ENCODE results near the gene SNX32.
"Not testable (repeated sequence)": the region's sequence is repeated elsewhere in the genome, so short reads cannot be mapped to it uniquely, and the experiment has no call there.

SNX32 gene

GRCh38 chr11:65842144-65842543 is 8.4 kb downstream of the SNX32 start:
- no peak for TF ChIP-seq CTCF (IDR thresholded peaks at IDR 0.05; ENCODE audit: insufficient read depth, missing control alignments)
- DNase-seq (ENCODE audit: insufficient read length, low spot score), result no peak
- no peak for FAIRE-seq

GRCh38 chr11:65843811-65844210 is 10.0 kb downstream of the SNX32 start:
- DNase-seq (ENCODE audit: insufficient read length, low spot score) (no peak), FAIRE-seq (no peak)
- TF ChIP-seq CTCF (IDR thresholded peaks at IDR 0.05; ENCODE audit: insufficient read depth, missing control alignments), result no peak

GRCh38 chr11:65844231-65844872 is 10.6 kb downstream of the SNX32 start:
- no peak for TF ChIP-seq CTCF (IDR thresholded peaks at IDR 0.05; ENCODE audit: insufficient read depth, missing control alignments)

DNA sequence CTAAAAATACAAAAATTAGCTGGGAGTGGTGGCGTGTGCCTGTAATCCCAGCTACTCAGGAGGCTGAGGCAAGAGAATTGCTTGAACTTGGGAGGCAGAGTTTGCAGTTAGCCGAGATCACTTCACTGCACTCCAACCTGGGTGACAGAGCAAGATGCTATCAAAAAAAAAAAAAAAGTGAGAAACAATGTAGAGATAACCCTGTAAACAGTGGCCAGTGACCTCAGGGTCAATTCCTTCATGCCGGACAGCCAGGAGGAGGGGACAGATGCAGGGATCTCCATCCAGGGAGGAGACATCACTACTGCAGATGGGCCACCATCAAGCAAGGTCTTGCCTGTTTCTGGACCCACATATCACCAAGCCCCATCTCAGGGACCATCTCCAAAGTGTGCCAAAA is 14.0 kb downstream of the SNX32 start:
- no peak for TF ChIP-seq CTCF (IDR thresholded peaks at IDR 0.05; ENCODE audit: insufficient read depth, missing control alignments)
- DNase-seq (ENCODE audit: insufficient read length, low spot score) (no peak), FAIRE-seq (no peak)

More at GRCh38 chr11:65844231-65844872, 10.6 kb downstream of the SNX32 start:
- FAIRE-seq (no peak), DNase-seq (ENCODE audit: insufficient read length, low spot score) (no peak)

DNA sequence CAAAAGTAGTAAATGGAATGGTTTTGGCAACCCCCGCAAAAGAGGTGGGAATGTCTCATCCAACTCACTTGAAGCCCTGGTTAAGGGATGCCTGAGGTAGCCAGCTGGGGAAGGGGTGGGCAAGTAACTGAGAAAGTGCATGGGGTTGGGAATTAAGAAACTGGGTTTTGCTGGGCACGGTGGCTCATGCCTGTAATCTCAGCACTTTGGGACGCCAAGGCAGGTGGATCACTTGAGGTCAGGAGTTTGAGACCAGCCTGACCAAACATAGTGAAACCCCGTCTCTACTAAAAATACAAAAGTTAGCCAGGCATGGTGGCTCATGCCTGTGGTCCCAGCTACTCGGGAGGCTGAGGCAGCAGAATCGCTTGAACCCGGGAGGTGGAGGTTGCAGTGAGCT is 14.9 kb downstream of the SNX32 start:
- DNase-seq (ENCODE audit: insufficient read length, low spot score); FAIRE-seq: not testable (repeated sequence)

GRCh38 chr11:65849366-65849765 is 15.6 kb downstream of the SNX32 start:
- TF ChIP-seq CTCF (IDR thresholded peaks at IDR 0.05; ENCODE audit: insufficient read depth, missing control alignments), result no peak
- no peak for FAIRE-seq
- DNase-seq (ENCODE audit: insufficient read length, low spot score), result no peak

DNA sequence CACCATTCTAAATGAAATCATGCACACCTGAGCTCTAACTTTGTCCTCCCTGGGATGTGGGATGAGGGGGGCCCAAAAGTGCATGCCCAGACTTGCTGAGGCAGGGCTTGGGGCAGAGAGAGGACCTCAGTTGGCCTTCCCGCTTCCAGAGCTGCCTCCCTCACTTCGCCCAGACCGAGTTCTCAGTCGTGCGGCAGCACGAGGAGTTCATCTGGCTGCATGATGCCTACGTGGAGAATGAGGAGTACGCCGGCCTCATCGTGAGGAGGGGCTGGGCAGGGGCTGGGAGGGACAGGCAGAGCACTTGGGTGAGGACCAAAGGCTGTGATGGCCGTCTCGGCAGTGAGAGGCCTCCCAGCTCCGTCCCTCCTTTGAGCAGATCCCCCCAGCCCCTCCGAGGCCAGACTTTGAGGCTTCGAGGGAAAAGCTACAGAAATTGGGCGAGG is 16.0 kb downstream of the SNX32 start:
- DNase-seq (ENCODE audit: insufficient read length, low spot score) (no peak), FAIRE-seq (no peak)
- no peak for TF ChIP-seq CTCF (IDR thresholded peaks at IDR 0.05; ENCODE audit: insufficient read depth, missing control alignments)

Data from D721Med (cell line).